OCI-LY1 (cell line): ENCODE data around the gene RAF1.
"Not testable (repeated sequence)": the region's sequence is repeated elsewhere in the genome, so short reads cannot be mapped to it uniquely, and the experiment has no call there.

ENCODE experiments used
- H2AFZ ChIP-seq: fragments of 200-600 bp; sonication (generic), shearing (Covaris generic); 2 replicates; pipeline ENCODE4 v1.6.0; 2014; ENCODE audit warnings: antibody characterized with exemption, mild to moderate bottlenecking, low read length
- H3F3A ChIP-seq: fragments of 200-600 bp; sonication (generic), shearing (Covaris generic); 2 replicates; pipeline ENCODE4 v1.6.0; 2014; ENCODE audit warnings: mild to moderate bottlenecking, antibody characterized with exemption, low read length, moderate library complexity; ENCODE audit not compliant: insufficient read depth
- H3K27ac ChIP-seq: fragments of 200-600 bp; sonication (generic); 2 replicates; pipeline ENCODE4 v1.5.1; 2014; ENCODE audit warnings: low read length, mixed run types, mild to moderate bottlenecking, low read depth; ENCODE audit not compliant: poor library complexity, severe bottlenecking
- H3K27me3 ChIP-seq: fragments of 200-600 bp; sonication (generic); 2 replicates; pipeline ENCODE4 v1.6.0; 2014; ENCODE audit warnings: antibody characterized with exemption, mild to moderate bottlenecking, low read length, moderate library complexity; ENCODE audit not compliant: insufficient read depth
- H3K36me3 ChIP-seq: fragments of 200-600 bp; sonication (generic); 2 replicates; pipeline ENCODE4 v1.6.1; 2014; ENCODE audit warnings: mild to moderate bottlenecking, antibody characterized with exemption, low read length, moderate library complexity, mixed read lengths; ENCODE audit not compliant: insufficient read depth
- H3K4me1 ChIP-seq: fragments of 200-600 bp; sonication (generic); 2 replicates; pipeline ENCODE4 v1.5.1; 2014; ENCODE audit warnings: mild to moderate bottlenecking, low read length, moderate library complexity; ENCODE audit not compliant: insufficient read depth, severe bottlenecking
- H3K4me2 ChIP-seq: fragments of 200-600 bp; sonication (generic), shearing (Covaris generic); 2 replicates; pipeline ENCODE4 v1.6.1; 2014; ENCODE audit warnings: low read length
- H3K4me3 ChIP-seq: fragments of 200-600 bp; sonication (generic); 2 replicates; pipeline ENCODE4 v1.5.1; 2014; ENCODE audit warnings: low read length, low read depth, mild to moderate bottlenecking, mixed read lengths; ENCODE audit not compliant: poor library complexity, severe bottlenecking
- H3K79me2 ChIP-seq: fragments of 200-600 bp; shearing (Covaris generic); 2 replicates; pipeline ENCODE4 v1.6.1; 2016; ENCODE audit warnings: mixed run types, low read length, mixed read lengths; ENCODE audit not compliant: insufficient read depth
- H3K9ac ChIP-seq: fragments of 200-600 bp; sonication (generic), shearing (Covaris generic); 2 replicates; pipeline ENCODE4 v1.6.1; 2014; ENCODE audit warnings: mild to moderate bottlenecking, low read length, mixed read lengths
- H3K9me2 ChIP-seq: fragments of 200-600 bp; sonication (generic), shearing (Covaris generic); 2 replicates; pipeline ENCODE4 v1.6.1; 2014; ENCODE audit warnings: low read depth, mild to moderate bottlenecking, low read length, mixed read lengths
- H3K9me3 ChIP-seq: fragments of 200-600 bp; shearing (Covaris generic); 2 replicates; pipeline ENCODE4 v1.6.1; 2014; ENCODE audit warnings: low read length, mixed read lengths
- H4K20me1 ChIP-seq: fragments of 200-600 bp; sonication (generic), shearing (Covaris generic); 2 replicates; pipeline ENCODE4 v1.6.0; 2016; ENCODE audit warnings: mild to moderate bottlenecking, low read length; ENCODE audit not compliant: insufficient read depth
- EZH2 ChIP-seq: fragments of 200-600 bp; sonication (generic), shearing (Covaris generic); IDR thresholded peaks from 2 replicates; pipeline ENCODE4 v1.8.0; 2017; ENCODE audit warnings: borderline replicate concordance, mixed run types, mild to moderate bottlenecking, antibody characterized with exemption, low read length, moderate library complexity, mixed read lengths
- TF ChIP-seq, protein P1 (sequence below): fragments of 200-600 bp; sonication (generic), shearing (Covaris generic); IDR thresholded peaks from 2 replicates; pipeline ENCODE4 v1.5.1; 2017; ENCODE audit warnings: mild to moderate bottlenecking, antibody characterized with exemption, low read length, moderate library complexity, mixed read lengths

Gene RAF1

DNA sequence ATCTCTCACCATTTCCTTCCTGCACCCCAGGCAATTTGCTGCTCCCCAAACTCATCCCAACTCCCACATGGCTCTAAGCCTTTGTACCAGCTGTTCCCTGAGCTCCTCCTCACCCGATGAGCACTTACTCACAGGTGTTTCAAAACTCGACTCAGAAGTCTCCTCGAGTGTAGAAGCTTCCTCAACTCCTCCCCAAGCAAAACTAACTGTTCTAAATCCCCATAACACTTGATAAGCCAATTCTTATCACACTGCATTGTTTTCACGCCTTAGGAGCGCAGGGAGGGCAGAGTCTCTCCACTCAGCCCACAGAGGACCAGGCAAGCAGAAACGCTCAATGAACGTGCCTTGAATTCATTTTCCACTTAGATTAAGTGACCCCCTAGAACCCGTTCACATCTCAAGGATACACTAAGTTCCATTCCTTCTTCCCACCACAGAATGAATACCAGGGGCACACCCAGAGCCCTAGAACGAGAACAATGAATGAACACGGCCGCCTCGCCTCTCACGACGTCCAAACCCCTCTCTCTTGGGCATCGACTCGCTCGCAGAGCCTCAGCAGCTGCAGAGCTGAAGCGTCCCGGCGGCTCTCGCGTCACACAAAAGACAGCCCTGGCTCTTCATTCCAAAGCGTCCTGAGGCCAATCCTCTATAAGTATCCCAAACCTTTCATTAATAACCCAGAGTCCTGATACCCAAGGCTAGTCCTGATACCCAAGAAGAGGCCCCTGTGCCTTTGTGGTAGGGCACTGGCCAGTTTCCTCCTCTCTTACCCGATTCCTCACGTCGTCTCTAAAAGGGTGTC, 1.1 kb downstream of the RAF1 start:
- no peaks in the 10 kb centered on the region for H3K9me3 ChIP-seq
- no peak overlapping the region for H2AFZ ChIP-seq
- H3K79me2 ChIP-seq = peaks cover 58% of the 10 kb centered on the region
- H3K9me2 ChIP-seq = no peaks in the 10 kb centered on the region
- no peaks in the 10 kb centered on the region for H3K27me3 ChIP-seq
- H3K36me3 ChIP-seq = 0 out of 2 replicates have a peak, but pooled peaks cover 2% of the 10 kb centered on the region
- H3F3A ChIP-seq = no peaks in the 10 kb centered on the region
- H3K4me2 ChIP-seq = peak overlapping the region; percentile 90
- no peaks in the 10 kb centered on the region for H4K20me1 ChIP-seq
- peaks cover 37% of the 10 kb centered on the region for H3K4me1 ChIP-seq
- H3K27ac ChIP-seq = peak overlapping the region; percentile 68
- peak overlapping the region; percentile 98 for H3K4me3 ChIP-seq
- peak overlapping the region; percentile 97 for H3K9ac ChIP-seq
- TF ChIP-seq, protein P1, sequence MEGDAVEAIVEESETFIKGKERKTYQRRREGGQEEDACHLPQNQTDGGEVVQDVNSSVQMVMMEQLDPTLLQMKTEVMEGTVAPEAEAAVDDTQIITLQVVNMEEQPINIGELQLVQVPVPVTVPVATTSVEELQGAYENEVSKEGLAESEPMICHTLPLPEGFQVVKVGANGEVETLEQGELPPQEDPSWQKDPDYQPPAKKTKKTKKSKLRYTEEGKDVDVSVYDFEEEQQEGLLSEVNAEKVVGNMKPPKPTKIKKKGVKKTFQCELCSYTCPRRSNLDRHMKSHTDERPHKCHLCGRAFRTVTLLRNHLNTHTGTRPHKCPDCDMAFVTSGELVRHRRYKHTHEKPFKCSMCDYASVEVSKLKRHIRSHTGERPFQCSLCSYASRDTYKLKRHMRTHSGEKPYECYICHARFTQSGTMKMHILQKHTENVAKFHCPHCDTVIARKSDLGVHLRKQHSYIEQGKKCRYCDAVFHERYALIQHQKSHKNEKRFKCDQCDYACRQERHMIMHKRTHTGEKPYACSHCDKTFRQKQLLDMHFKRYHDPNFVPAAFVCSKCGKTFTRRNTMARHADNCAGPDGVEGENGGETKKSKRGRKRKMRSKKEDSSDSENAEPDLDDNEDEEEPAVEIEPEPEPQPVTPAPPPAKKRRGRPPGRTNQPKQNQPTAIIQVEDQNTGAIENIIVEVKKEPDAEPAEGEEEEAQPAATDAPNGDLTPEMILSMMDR = no peak
- no peak for TF ChIP-seq EZH2

DNA sequence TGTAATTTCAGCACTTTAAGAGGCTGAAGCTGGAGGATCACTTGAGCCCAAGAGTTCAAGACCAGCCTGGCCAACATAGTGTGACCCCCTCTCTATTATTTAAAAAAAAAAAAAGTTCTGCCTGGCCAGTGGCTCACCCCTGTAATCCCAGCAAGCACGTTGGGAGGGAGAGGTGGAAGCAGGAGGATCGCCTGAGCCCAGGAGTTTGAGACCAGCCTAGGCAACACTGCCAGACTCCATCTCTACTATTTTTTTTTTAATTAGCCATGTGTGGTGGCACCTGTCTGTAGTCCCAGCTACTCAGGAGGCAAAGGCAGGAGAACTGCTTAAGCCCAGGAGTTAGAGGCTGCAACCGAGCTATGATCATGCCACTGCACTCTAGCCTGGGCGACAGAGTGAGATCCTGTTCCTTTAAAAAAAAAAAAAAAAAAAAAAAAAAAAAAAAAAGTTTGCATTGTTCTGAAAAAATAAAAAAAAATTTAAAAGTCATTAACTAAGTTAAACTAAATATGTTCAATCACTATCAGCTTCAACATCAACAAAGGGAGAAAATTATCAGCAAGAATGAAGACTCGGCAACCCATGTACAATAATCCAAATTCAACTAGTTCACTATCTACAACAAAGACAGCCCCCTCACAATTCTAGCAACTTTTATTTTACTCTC, 1.9 kb downstream of the RAF1 start:
- H2AFZ ChIP-seq = no peak overlapping the region

DNA sequence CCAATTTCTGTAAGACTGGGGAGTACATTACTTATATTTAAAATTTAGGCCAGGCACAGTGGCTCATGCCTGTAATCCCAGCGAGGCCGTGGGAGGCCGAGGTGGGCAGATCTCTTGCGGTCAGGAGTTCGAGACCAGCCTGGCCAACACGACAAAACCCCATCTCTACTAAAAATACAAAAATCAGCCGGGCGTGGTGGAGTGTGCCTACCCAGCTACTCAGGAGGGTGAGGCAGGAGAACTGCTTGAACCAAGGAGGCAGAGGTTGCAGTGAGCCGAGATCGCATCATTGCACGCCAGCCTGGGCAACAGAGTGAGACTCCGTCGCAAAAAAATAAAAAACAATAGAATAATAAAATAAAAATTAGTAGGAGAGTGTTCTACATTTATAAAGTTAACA, 2.5 kb downstream of the RAF1 start:
- Histone ChIP-seq H3K79me2 (peaks cover 72% of the 10 kb centered on the region), H3K4me3 (peak overlapping the region; percentile 98), H3K9ac (peak overlapping the region; percentile 97), H3K4me1 (peaks cover 38% of the 10 kb centered on the region), H3K27ac (peak overlapping the region; percentile 12), H3K4me2 (peak overlapping the region; percentile 90)
- H3K9me3 ChIP-seq, H2AFZ ChIP-seq, H4K20me1 ChIP-seq, H3F3A ChIP-seq, H3K9me2 ChIP-seq, H3K27me3 ChIP-seq, H3K36me3 ChIP-seq: not testable (repeated sequence)

More for the DNA sequence above, 1.9 kb downstream of the RAF1 start:
- H3F3A ChIP-seq = no peaks in the 10 kb centered on the region
- TF ChIP-seq EZH2 = no peak
- TF ChIP-seq, protein P1 = no peak
- peak overlapping the region; percentile 90 for H3K4me2 ChIP-seq
- peak overlapping the region; percentile 98 for H3K4me3 ChIP-seq
- H3K79me2 ChIP-seq = peaks cover 65% of the 10 kb centered on the region
- 0 out of 2 replicates have a peak, but pooled peaks cover 5% of the 10 kb centered on the region for H3K36me3 ChIP-seq
- H3K27ac ChIP-seq = peak overlapping the region; percentile 68
- peaks cover 37% of the 10 kb centered on the region for H3K4me1 ChIP-seq
- no peaks in the 10 kb centered on the region for H3K9me3 ChIP-seq
- no peaks in the 10 kb centered on the region for H4K20me1 ChIP-seq
- H3K27me3 ChIP-seq = no peaks in the 10 kb centered on the region
- H3K9me2 ChIP-seq = no peaks in the 10 kb centered on the region
- H3K9ac ChIP-seq = peak overlapping the region; percentile 97
